RWPE2 (cell line): Measurements from ENCODE around the gene NPHP4.

Experiments used
- ATAC-seq: fragments of 200-7000 bp; cut with Tn5 transposase; 3 replicates; pipeline ENCODE4 v1.9.1; 2021; ENCODE audit warnings: low read depth
- DNase-seq: peaks from one replicate; pipeline ENCODE4 v3.0.0-alpha.2; 2020; ENCODE audit warnings: low spot score
- H3K27ac ChIP-seq: fragments of 450-650 bp; 2 replicates; pipeline ENCODE4 v1.5.1; 2017; ENCODE audit warnings: mild to moderate bottlenecking; ENCODE audit not compliant: poor library complexity, severe bottlenecking
- H3K27me3 ChIP-seq: fragments of 250-450 bp; sonication (Bioruptor Pico); 2 replicates; pipeline ENCODE4 v1.5.1; 2021; ENCODE audit warnings: mild to moderate bottlenecking, moderate library complexity; ENCODE audit not compliant: insufficient read depth, poor library complexity, severe bottlenecking
- H3K36me3 ChIP-seq: fragments of 250-450 bp; sonication (Bioruptor Pico); 2 replicates; pipeline ENCODE4 v1.5.1; 2020; ENCODE audit warnings: low read depth, mild to moderate bottlenecking, moderate library complexity
- H3K4me1 ChIP-seq: fragments of 250-450 bp; sonication (Bioruptor Pico); 2 replicates; pipeline ENCODE4 v1.5.1; 2021; ENCODE audit warnings: mild to moderate bottlenecking, moderate library complexity; ENCODE audit not compliant: insufficient read depth, poor library complexity, severe bottlenecking
- H3K4me3 ChIP-seq: fragments of 250-450 bp; sonication (Bioruptor Pico); 2 replicates; pipeline ENCODE4 v1.5.1; 2021; ENCODE audit warnings: mild to moderate bottlenecking, moderate library complexity; ENCODE audit not compliant: severe bottlenecking
- H3K9me3 ChIP-seq: fragments of 250-450 bp; sonication (Bioruptor Pico); 2 replicates; pipeline ENCODE4 v1.5.1; 2021; ENCODE audit warnings: mild to moderate bottlenecking, moderate library complexity; ENCODE audit not compliant: severe bottlenecking
- TF ChIP-seq, protein P1 (sequence below): fragments of 450-650 bp; IDR thresholded peaks from one replicate; pipeline ENCODE4 v1.5.1; 2017; ENCODE audit warnings: mild to moderate bottlenecking, moderate library complexity; ENCODE audit not compliant: poor library complexity, severe bottlenecking

The NPHP4 gene

DNA sequence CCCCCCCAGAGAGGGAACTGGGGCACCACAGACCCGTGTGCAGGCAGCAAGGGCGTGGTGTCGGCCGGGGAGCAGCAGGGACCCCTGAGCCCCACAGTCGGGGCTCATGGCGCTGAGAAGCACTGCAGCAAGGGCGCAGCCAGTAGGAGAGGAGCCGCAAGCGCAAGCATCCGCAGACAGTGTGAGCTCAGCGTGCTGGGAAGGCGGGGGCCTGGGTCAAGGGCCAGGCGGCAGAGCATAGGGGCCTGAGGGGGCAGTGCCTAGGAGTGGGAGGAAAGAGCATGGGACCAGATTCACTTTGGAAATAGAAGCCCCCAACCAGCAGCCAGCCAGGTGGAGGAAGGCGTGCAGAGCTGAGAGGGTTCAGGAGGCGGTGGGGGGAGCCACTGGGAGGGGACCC, 46.8 kb upstream of the NPHP4 start:
- Histone ChIP-seq H3K27ac (no peak overlapping the region), H3K27me3 (no peaks in the 10 kb centered on the region), H3K9me3 (no peaks in the 10 kb centered on the region), H3K36me3 (no peaks in the 10 kb centered on the region), H3K4me3 (no peak overlapping the region), H3K4me1 (no peaks in the 10 kb centered on the region)
- TF ChIP-seq, protein P1, sequence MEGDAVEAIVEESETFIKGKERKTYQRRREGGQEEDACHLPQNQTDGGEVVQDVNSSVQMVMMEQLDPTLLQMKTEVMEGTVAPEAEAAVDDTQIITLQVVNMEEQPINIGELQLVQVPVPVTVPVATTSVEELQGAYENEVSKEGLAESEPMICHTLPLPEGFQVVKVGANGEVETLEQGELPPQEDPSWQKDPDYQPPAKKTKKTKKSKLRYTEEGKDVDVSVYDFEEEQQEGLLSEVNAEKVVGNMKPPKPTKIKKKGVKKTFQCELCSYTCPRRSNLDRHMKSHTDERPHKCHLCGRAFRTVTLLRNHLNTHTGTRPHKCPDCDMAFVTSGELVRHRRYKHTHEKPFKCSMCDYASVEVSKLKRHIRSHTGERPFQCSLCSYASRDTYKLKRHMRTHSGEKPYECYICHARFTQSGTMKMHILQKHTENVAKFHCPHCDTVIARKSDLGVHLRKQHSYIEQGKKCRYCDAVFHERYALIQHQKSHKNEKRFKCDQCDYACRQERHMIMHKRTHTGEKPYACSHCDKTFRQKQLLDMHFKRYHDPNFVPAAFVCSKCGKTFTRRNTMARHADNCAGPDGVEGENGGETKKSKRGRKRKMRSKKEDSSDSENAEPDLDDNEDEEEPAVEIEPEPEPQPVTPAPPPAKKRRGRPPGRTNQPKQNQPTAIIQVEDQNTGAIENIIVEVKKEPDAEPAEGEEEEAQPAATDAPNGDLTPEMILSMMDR = no peak
- ATAC-seq = no peak
- DNase-seq = no peak

DNA sequence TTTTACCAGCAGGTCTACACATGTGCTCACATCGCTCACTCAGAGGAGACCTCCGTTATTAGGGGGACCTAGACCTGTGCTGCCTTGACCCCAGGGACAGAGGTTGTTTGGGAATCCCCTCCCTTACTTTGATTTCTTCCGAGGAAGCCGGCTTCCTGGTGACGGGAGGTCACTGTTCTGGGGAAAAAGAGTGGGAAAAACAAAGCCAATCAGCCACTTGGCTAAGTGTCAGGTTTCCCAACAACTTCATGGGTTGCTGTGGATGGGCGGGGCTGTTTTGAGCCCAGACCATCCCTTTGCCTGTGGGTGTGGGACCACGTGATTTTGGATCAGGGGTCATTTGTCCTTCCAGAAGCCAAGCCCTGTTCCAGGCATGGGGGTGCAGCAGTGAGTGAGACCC, 46.4 kb upstream of the NPHP4 start:
- H3K27ac ChIP-seq = no peak overlapping the region
- DNase-seq (no peak), ATAC-seq (no peak)

DNA sequence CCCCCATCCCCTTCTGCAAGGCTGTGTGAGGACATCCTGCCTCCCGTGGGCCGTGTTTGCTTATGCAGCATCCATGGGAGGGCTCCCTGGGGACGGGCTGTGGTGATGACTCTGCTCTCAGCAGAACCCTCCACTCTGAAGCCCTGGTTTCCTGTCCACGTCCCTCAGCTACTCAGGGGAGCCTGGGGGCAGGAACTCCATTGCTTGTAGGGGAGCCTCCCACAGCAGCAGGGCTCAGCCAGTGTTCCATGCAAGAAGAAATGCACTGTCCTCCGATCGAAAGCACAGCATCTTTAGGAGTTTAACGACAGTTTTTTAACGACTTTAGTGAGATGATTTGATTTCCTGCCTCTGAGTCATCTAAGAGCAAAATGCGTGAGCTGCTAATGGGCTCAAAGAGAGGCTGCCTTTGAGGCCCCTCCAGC, 45.1 kb upstream of the NPHP4 start:
- peak; percentile 48; the same call in 2 of the 3 replicates for ATAC-seq
- no peak for DNase-seq

More for the DNA sequence above, 46.4 kb upstream of the NPHP4 start:
- TF ChIP-seq, protein P1 = no peak
- H3K4me1 ChIP-seq = no peaks in the 10 kb centered on the region
- H3K9me3 ChIP-seq = no peaks in the 10 kb centered on the region
- H3K4me3 ChIP-seq = no peak overlapping the region
- H3K36me3 ChIP-seq = no peaks in the 10 kb centered on the region
- H3K27me3 ChIP-seq = no peaks in the 10 kb centered on the region

DNA sequence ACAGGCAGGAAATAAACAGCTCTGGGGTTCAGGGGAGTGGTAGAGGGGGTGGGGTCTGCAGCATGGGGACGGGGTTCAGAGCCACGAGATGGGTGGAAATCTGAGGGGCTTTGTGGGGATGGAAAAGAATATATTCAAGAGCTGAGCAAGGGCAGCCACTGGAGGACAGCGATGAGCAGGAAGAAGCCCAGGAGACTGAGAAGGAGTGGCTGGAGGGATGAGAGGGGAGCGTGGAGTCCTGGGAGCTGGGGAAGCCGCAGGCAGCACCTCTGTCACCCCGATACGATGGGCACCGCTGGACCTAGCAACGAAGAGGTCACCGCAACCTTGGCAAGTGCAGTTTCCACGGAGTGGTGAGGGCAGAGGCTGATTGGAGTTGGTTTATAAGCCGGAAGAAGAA, 43.5 kb upstream of the NPHP4 start:
- no peak overlapping the region for H3K4me3 ChIP-seq
- H3K27me3 ChIP-seq = no peaks in the 10 kb centered on the region
- H3K27ac ChIP-seq = no peak overlapping the region
- DNase-seq (no peak), ATAC-seq (no peak)
- H3K4me1 ChIP-seq = no peaks in the 10 kb centered on the region
- TF ChIP-seq, protein P1 = no peak
- H3K9me3 ChIP-seq = no peaks in the 10 kb centered on the region
- no peaks in the 10 kb centered on the region for H3K36me3 ChIP-seq

More for the DNA sequence above, 45.1 kb upstream of the NPHP4 start:
- Histone ChIP-seq H3K27ac (no peak overlapping the region), H3K9me3 (no peaks in the 10 kb centered on the region), H3K4me1 (no peaks in the 10 kb centered on the region), H3K27me3 (no peaks in the 10 kb centered on the region), H3K4me3 (no peak overlapping the region), H3K36me3 (no peaks in the 10 kb centered on the region)
- TF ChIP-seq, protein P1 = no peak

DNA sequence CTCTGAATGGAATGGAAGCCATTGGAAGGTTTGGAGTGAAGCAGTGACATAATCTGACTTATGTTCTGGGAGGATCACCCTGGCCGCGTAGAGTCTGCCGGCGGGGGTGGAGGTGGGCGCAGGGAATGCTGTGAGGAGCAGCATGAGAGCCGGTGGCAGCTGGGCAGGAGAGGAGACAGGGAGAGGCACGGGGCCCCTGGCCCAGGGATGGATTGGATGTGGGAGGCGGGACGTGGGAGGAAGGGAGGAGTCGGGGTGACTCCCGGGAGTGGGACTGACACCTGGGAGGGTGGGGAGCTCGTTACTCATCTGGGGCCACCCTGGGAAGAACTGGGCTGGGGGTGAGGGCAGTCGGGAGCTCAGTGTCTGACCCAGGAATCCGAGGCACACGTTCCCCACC, 43.1 kb upstream of the NPHP4 start:
- Histone ChIP-seq H3K4me3 (no peak overlapping the region), H3K4me1 (no peaks in the 10 kb centered on the region)
- no peak for ATAC-seq

More for the DNA sequence above, 43.1 kb upstream of the NPHP4 start:
- Histone ChIP-seq H3K27me3 (no peaks in the 10 kb centered on the region), H3K9me3 (no peaks in the 10 kb centered on the region), H3K27ac (no peak overlapping the region), H3K36me3 (no peaks in the 10 kb centered on the region)
- TF ChIP-seq, protein P1 = no peak
- no peak for DNase-seq
